ENCODE data around the gene TTC16. TPM values are rescaled to one million over a fixed set of nuclear protein-coding genes. Genes with fewer than 3 reads are reported as not detected.

The TTC16 gene
- total and polyA plus RNA-seq, 2 of the 8 experiments (the other 6 are each of a cell fraction or from before 2014, with no cell fraction given) = 0.03 TPM; not detected in 1

DNA sequence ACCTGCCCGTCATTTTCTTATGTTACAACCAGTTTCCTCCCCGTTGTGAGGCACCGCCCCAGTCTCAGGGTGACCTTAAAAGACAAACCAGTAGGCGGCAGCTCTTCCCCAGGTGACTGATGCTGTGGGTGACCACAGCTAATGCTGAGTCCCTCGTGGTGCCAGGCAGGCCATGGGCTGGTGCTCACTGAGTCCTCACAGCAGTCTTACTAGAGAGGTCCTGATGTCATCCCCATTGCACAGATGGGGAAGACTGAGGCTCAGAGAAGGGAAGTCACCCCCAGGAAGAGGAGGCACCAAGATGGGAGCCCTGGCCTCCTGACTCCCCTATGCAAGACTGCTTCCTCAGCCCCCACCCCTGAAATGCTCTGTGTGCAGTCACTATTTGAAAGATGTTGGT lies 8.1 kb upstream of the TTC16 start:
- H3K9me3 ChIP-seq (ENCODE audit: insufficient read depth in 2 of 2, low read depth in 1 of 2, low read length in 1 of 2) = no peaks in the 10 kb centered on the region
- no peak overlapping the region for H3K27ac ChIP-seq (ENCODE audit: low read depth, low read length)
- no peak overlapping the region for H3K56ac ChIP-seq (replicated peaks; ENCODE audit: insufficient read length, low read depth, low read length)
- peaks cover 0 to 27% (median 18%) of the 10 kb centered on the region in 4 experiments; a peak in 6 of 7 replicates for H3K4me1 ChIP-seq (replicated peaks in 1 of 4; ENCODE audit: control insufficient read depth in 3 of 4, insufficient read depth in 4 of 4, low read length in 3 of 4)
- no peak overlapping the region for H4K5ac ChIP-seq (ENCODE audit: insufficient read length, low read depth, low read length)
- H3K4me3 ChIP-seq (ENCODE audit: extremely low read depth in 1 of 4, insufficient read depth in 2 of 4, low read depth in 3 of 4, low read length in 4 of 4) = no peak overlapping the region
- no peak overlapping the region for H3K18ac ChIP-seq (ENCODE audit: extremely low read depth, low read length)
- H2BK5ac ChIP-seq (ENCODE audit: low read depth, low read length) = no peak overlapping the region
- CTCF ChIA-PET (ENCODE audit: partially characterized antibody) = interaction anchor here (0.9 to 2.8 kb wide), 7 partner anchors 14 to 218 kb away, joined by 3 to 10 read pairs (median 3); no protein-coding TSS in a partner anchor
- POLR2A ChIA-PET (ENCODE audit: partially characterized antibody) = interaction anchor here (1.1 kb wide), 1 partner anchor 9 kb away, joined by 3 read pairs; no protein-coding TSS in a partner anchor
- no peaks in the 10 kb centered on the region for H4K20me1 ChIP-seq (replicated peaks in 1 of 2; ENCODE audit: control insufficient read depth in 1 of 2, insufficient read depth in 2 of 2, low read length in 2 of 2)
- no peak overlapping the region for H4K91ac ChIP-seq (replicated peaks; ENCODE audit: insufficient read length, low read length)
- H2AFZ ChIP-seq (ENCODE audit: low read length) = no peak overlapping the region
- no peak overlapping the region for H2BK20ac ChIP-seq (ENCODE audit: low read length)
- no peak overlapping the region for H3K4ac ChIP-seq (replicated peaks; ENCODE audit: insufficient read length, low read depth, low read length)
- no peak overlapping the region for H3K9ac ChIP-seq (replicated peaks in 1 of 4; ENCODE audit: extremely low read depth in 1 of 4, low read depth in 3 of 4, low read length in 3 of 4)
- H3K23ac ChIP-seq (ENCODE audit: insufficient read length) = no peak overlapping the region
- H2AK5ac ChIP-seq (ENCODE audit: low read depth, low read length) = no peak overlapping the region
- no peaks in the 10 kb centered on the region for H3K79me2 ChIP-seq (ENCODE audit: control insufficient read depth in 1 of 2, insufficient read depth in 2 of 2, low read length in 2 of 2)
- FAIRE-seq (no peak), DNase-seq (ENCODE audit: low read depth in 1 of 2, low spot score in 2 of 2) (no peak)
- no peaks in the 10 kb centered on the region; a peak in 2 of 7 replicates for H3K27me3 ChIP-seq (replicated peaks in 1 of 4; ENCODE audit: control insufficient read depth in 3 of 4, extremely low read depth in 1 of 4, insufficient read depth in 3 of 4, low read length in 3 of 4)
- H2BK15ac ChIP-seq (ENCODE audit: low read length) = no peak overlapping the region
- H3K79me1 ChIP-seq (ENCODE audit: low read depth, low read length) = no peaks in the 10 kb centered on the region
- H3K4me2 ChIP-seq (ENCODE audit: insufficient read depth in 1 of 2, low read depth in 2 of 2, low read length in 2 of 2) = no peak overlapping the region
- H2BK120ac ChIP-seq (replicated peaks; ENCODE audit: low read depth, low read length) = no peak overlapping the region
- H2BK12ac ChIP-seq (ENCODE audit: low read depth, low read length) = peak overlapping the region; percentile 50; the same call in 1 of the 2 replicates
- WGBS, 2 experiments (ENCODE audit: extremely low coverage in 1 of 2, insufficient coverage in 1 of 2, insufficient read length in 1 of 2, insufficient replicate concordance in 2 of 2, low coverage in 1 of 2, low lambda C conversion rate in 2 of 2, missing lambda C conversion rate in 1 of 2) = 59% methylated on average over 5 of the region's 5 CpGs; no CpG with 5 or more reads in 1 of the 2 experiments
- H3K36me3 ChIP-seq (ENCODE audit: control insufficient read depth in 2 of 4, insufficient read depth in 4 of 4, low read length in 3 of 4) = no peaks in the 10 kb centered on the region
- H3K14ac ChIP-seq (ENCODE audit: insufficient read length) = no peak overlapping the region
- no peaks in the 10 kb centered on the region for H3K23me2 ChIP-seq (ENCODE audit: low read depth, low read length)
- no peak overlapping the region for H4K8ac ChIP-seq (ENCODE audit: extremely low read depth, insufficient read depth, low read length)
- TF ChIP-seq SIRT6 (IDR thresholded peaks at IDR 0.05; ENCODE audit: low read length) = no peak
- TF ChIP-seq, protein P1, sequence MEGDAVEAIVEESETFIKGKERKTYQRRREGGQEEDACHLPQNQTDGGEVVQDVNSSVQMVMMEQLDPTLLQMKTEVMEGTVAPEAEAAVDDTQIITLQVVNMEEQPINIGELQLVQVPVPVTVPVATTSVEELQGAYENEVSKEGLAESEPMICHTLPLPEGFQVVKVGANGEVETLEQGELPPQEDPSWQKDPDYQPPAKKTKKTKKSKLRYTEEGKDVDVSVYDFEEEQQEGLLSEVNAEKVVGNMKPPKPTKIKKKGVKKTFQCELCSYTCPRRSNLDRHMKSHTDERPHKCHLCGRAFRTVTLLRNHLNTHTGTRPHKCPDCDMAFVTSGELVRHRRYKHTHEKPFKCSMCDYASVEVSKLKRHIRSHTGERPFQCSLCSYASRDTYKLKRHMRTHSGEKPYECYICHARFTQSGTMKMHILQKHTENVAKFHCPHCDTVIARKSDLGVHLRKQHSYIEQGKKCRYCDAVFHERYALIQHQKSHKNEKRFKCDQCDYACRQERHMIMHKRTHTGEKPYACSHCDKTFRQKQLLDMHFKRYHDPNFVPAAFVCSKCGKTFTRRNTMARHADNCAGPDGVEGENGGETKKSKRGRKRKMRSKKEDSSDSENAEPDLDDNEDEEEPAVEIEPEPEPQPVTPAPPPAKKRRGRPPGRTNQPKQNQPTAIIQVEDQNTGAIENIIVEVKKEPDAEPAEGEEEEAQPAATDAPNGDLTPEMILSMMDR (IDR thresholded peaks at IDR 0.05; ENCODE audit: control extremely low read depth in 1 of 3, insufficient read depth in 1 of 3, low read depth in 1 of 3, low read length in 3 of 3) = peak in 1 of 3 experiments; percentile 41; a peak in 2 of 4 replicates
- TF ChIP-seq HDAC6 (IDR thresholded peaks at IDR 0.05; ENCODE audit: low read depth, low read length) = no peak
- no peak for TF ChIP-seq GABPA (IDR thresholded peaks at IDR 0.05; ENCODE audit: borderline replicate concordance, insufficient read depth, low read length)
- TF ChIP-seq RAD21 (IDR thresholded peaks at IDR 0.05 in 1 of 2, conservative IDR thresholded peaks at IDR 0.05 in 1 of 2; ENCODE audit: low read depth in 2 of 2, low read length in 2 of 2) = peak; percentile 35 to 54; a peak in 2 of 4 replicates
- TF ChIP-seq, protein P2, sequence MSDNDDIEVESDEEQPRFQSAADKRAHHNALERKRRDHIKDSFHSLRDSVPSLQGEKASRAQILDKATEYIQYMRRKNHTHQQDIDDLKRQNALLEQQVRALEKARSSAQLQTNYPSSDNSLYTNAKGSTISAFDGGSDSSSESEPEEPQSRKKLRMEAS (IDR thresholded peaks at IDR 0.05) = no peak
- TF ChIP-seq POU5F1 (IDR thresholded peaks at IDR 0.05; ENCODE audit: low read depth, low read length) = no peak
- no peak for TF ChIP-seq EGR1 (IDR thresholded peaks at IDR 0.05; ENCODE audit: borderline replicate concordance, low read depth, low read length)
- TF ChIP-seq, protein P3, sequence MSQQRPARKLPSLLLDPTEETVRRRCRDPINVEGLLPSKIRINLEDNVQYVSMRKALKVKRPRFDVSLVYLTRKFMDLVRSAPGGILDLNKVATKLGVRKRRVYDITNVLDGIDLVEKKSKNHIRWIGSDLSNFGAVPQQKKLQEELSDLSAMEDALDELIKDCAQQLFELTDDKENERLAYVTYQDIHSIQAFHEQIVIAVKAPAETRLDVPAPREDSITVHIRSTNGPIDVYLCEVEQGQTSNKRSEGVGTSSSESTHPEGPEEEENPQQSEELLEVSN (IDR thresholded peaks at IDR 0.05) = no peak
- no peak for TF ChIP-seq PHF8 (conservative IDR thresholded peaks at IDR 0.05; ENCODE audit: low read depth, low read length)
